ENCODE data around the gene MAP3K13.

Gene MAP3K13

GRCh38 chr3:185486394-185486793, 123.5 kb downstream of the MAP3K13 start:
- TF ChIP-seq CTCF (IDR thresholded peaks at IDR 0.05; ENCODE audit: insufficient read depth, low read length, poor library complexity, severe bottlenecking) (no peak), EZH2phosphoT487 (conservative IDR thresholded peaks at IDR 0.05; ENCODE audit: low read length) (no peak)
- H3K79me2 ChIP-seq (ENCODE audit: insufficient read depth, low read length) = no peaks in the 10 kb centered on the region

GRCh38 chr3:185488465-185488864, 125.5 kb downstream of the MAP3K13 start:
- no peaks in the 10 kb centered on the region for H4K20me1 ChIP-seq (ENCODE audit: low read depth, low read length)
- no peaks in the 10 kb centered on the region for H3F3A ChIP-seq (ENCODE audit: insufficient read depth)

More at GRCh38 chr3:185486394-185486793, 123.5 kb downstream of the MAP3K13 start:
- no peak overlapping the region for H2AFZ ChIP-seq (ENCODE audit: low read depth, low read length, severe bottlenecking)
- H3K4me3 ChIP-seq (ENCODE audit: insufficient read depth, low read length, poor library complexity, severe bottlenecking) = no peak overlapping the region
- H3K9me3 ChIP-seq (ENCODE audit: insufficient read depth, low read length) = no peaks in the 10 kb centered on the region
- no peak overlapping the region for H3K4me2 ChIP-seq (ENCODE audit: low read depth, low read length, poor library complexity, severe bottlenecking)
- H3K27ac ChIP-seq (ENCODE audit: low read depth, low read length) = no peak overlapping the region
- H3K9ac ChIP-seq (ENCODE audit: low read length) = no peak overlapping the region
- no peaks in the 10 kb centered on the region for H3K27me3 ChIP-seq (ENCODE audit: low read length)
- H3F3A ChIP-seq (ENCODE audit: insufficient read depth) = no peaks in the 10 kb centered on the region
- no peaks in the 10 kb centered on the region for H3K9me2 ChIP-seq (replicated peaks; ENCODE audit: insufficient read depth, low read length)
- H3K36me3 ChIP-seq (ENCODE audit: low read length) = no peaks in the 10 kb centered on the region
- no peaks in the 10 kb centered on the region for H4K20me1 ChIP-seq (ENCODE audit: low read depth, low read length)

GRCh38 chr3:185489462-185489861, 126.5 kb downstream of the MAP3K13 start:
- H4K20me1 ChIP-seq (ENCODE audit: low read depth, low read length) = no peaks in the 10 kb centered on the region
- H3K9me3 ChIP-seq (ENCODE audit: insufficient read depth, low read length) = no peaks in the 10 kb centered on the region
- H3K9me2 ChIP-seq (replicated peaks; ENCODE audit: insufficient read depth, low read length) = no peaks in the 10 kb centered on the region
- H3K27ac ChIP-seq (ENCODE audit: low read depth, low read length) = no peak overlapping the region
- H3K4me2 ChIP-seq (ENCODE audit: low read depth, low read length, poor library complexity, severe bottlenecking) = no peak overlapping the region
- no peaks in the 10 kb centered on the region for H3K79me2 ChIP-seq (ENCODE audit: insufficient read depth, low read length)
- H3K4me3 ChIP-seq (ENCODE audit: insufficient read depth, low read length, poor library complexity, severe bottlenecking) = no peak overlapping the region
- no peaks in the 10 kb centered on the region for H3K27me3 ChIP-seq (ENCODE audit: low read length)
- H3F3A ChIP-seq (ENCODE audit: insufficient read depth) = no peaks in the 10 kb centered on the region
- no peak overlapping the region for H2AFZ ChIP-seq (ENCODE audit: low read depth, low read length, severe bottlenecking)
- H3K36me3 ChIP-seq (ENCODE audit: low read length) = no peaks in the 10 kb centered on the region
- TF ChIP-seq CTCF (IDR thresholded peaks at IDR 0.05; ENCODE audit: insufficient read depth, low read length, poor library complexity, severe bottlenecking) (no peak), EZH2phosphoT487 (conservative IDR thresholded peaks at IDR 0.05; ENCODE audit: low read length) (no peak)
- H3K9ac ChIP-seq (ENCODE audit: low read length) = no peak overlapping the region

More at GRCh38 chr3:185488465-185488864, 125.5 kb downstream of the MAP3K13 start:
- no peaks in the 10 kb centered on the region for H3K27me3 ChIP-seq (ENCODE audit: low read length)
- H3K27ac ChIP-seq (ENCODE audit: low read depth, low read length) = no peak overlapping the region
- no peaks in the 10 kb centered on the region for H3K79me2 ChIP-seq (ENCODE audit: insufficient read depth, low read length)
- no peak overlapping the region for H3K4me3 ChIP-seq (ENCODE audit: insufficient read depth, low read length, poor library complexity, severe bottlenecking)
- H3K9ac ChIP-seq (ENCODE audit: low read length) = no peak overlapping the region
- H3K9me3 ChIP-seq (ENCODE audit: insufficient read depth, low read length) = no peaks in the 10 kb centered on the region
- TF ChIP-seq EZH2phosphoT487 (conservative IDR thresholded peaks at IDR 0.05; ENCODE audit: low read length) (no peak), CTCF (IDR thresholded peaks at IDR 0.05; ENCODE audit: insufficient read depth, low read length, poor library complexity, severe bottlenecking) (no peak)
- no peak overlapping the region for H3K4me2 ChIP-seq (ENCODE audit: low read depth, low read length, poor library complexity, severe bottlenecking)
- H3K36me3 ChIP-seq (ENCODE audit: low read length) = no peaks in the 10 kb centered on the region
- no peak overlapping the region for H2AFZ ChIP-seq (ENCODE audit: low read depth, low read length, severe bottlenecking)
- no peaks in the 10 kb centered on the region for H3K9me2 ChIP-seq (replicated peaks; ENCODE audit: insufficient read depth, low read length)
